Measurements from ENCODE around the gene FREM1.

Gene FREM1

DNA sequence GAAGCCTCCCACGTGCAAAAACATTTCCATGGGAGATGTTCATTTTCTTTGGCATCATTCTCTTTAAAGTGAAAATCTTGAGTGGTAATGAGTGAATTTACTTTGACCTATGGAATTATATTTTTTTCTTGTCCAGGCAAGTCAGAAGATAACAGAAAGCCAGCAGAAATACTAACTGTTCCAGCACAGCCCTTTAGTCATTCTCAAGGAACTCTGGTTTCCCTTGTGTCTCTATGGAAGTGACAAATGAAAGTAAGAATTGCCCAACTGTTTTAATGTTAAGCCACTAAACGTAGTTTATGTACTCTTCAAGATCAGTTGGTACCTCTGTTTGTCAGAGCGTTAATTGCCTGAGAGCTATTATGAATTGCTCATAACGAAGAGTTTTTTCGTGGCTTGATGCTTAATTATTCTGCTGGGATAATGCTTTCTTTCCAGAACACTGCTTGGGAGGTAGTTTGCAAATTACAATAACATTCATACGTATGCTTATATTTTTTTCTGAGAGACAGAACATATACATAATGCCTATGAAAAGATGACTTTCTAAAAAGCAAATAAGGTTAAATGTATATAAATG is 103.2 kb downstream of the FREM1 start:
- no peak for DNase-seq

DNA sequence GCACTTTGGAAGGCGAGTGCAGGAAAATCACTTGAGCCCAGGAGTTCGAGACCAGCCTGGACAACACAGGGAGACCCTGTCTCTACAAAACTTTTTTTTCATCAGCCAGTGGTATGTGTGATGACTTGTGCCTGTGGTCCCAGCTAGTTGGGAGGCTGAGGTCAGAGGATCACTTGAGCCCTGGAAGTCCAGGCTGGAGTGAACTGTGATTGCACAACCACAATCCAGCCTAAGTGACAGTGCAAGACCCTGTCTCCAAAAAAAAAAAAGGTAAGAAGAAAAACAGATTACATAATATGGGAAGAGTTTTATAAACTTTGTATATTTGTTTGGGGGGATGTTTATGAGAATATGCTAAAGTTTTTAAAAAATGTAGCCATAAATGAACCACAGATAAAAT is 111.2 kb downstream of the FREM1 start:
- DNase-seq: no peak

DNA sequence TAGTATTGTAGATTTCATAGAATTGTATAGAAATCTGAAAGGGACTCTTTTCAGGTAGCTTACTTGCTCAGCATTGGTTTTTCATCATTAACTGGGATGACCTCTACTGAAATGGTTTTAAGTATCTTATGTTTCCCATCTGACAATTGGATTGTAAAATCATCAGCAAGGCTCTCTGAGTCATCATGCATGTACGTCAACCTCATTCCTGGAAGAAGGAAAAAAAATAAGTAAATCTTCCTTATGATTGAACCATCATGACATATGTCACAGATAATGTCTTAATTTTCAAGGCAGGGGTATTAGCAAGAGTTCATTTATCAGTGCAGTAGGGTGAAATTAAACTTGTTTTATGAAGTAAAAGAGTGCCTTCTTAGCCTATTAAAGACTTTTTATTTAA is 112.8 kb downstream of the FREM1 start:
- no peak for DNase-seq

DNA sequence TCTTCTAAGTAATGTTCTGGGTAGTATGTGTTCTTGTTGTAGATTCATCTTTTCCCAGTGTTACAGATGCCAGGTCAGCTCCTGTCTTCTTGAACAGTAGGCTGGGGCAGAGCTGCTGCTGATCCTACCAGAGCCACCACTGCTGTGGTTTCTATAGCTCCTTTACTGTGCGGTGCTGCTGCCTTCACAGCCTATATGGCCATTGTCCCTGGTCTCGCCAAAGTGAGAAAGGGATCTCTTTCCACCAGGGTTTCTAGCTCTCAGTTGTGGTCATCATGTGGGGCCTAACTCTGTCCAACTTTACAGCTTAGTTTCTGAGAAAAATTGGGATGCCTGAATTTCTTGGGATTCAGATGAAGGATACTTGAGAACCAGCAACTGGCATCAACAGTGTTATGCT is 116.8 kb downstream of the FREM1 start:
- DNase-seq: no peak

DNA sequence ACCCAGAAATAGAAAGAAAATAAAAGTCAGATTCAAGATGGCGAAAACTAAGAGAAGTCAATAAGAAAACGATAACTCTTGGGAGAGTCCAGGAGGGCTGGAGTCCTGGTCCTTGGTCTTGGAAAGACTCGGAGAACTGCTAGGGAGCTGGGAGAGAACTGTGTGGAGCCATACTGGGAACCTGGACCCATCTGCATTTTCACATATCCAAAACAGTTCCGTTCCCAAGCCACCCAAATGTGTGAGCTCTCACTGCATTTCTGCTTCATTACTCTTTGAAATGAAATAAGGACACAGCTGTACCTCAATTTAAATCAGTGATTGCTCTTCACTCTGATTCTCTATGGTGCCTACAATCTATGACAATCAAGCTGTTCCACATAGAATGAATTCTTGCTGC is 119.6 kb downstream of the FREM1 start:
- DNase-seq: no peak

DNA sequence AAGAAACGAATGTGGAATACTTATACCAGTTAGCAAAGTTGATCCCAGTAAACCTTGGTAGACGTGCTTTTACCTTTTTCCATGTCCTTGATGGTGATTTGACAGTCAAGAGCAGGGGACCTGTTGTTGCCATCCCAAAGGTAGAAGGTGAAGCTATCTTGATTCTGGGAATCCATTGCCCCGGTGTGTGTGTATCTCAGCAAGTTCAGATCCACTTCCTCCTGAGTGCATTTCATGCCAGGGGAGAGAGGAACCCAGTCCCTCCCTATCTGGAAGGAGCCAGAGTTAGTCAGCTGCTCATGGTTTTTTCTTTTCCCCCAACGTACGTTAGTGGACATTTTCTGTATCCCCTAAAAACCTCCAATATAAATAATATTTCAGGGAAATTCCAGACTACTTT is 121.4 kb downstream of the FREM1 start:
- DNase-seq: no peak

DNA sequence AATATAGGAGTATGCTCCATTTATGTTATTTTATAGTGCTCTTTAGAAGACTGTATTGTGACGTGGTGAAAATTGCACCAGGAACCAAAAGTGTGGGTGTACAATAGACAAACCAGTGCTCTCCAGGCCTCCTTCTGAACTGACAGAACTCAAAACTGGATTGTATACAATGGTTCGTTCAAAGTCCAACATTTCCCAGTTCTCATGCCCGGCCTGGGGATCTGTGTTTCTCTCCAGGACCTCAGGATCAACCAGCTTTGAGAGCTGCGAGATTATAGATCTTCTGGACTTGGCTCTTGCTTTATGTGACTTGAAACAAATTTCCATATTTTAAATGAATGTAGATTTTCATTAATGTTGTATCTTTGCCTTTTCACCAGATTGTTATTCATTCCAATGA is 126.9 kb downstream of the FREM1 start:
- DNase-seq: no peak

DNA sequence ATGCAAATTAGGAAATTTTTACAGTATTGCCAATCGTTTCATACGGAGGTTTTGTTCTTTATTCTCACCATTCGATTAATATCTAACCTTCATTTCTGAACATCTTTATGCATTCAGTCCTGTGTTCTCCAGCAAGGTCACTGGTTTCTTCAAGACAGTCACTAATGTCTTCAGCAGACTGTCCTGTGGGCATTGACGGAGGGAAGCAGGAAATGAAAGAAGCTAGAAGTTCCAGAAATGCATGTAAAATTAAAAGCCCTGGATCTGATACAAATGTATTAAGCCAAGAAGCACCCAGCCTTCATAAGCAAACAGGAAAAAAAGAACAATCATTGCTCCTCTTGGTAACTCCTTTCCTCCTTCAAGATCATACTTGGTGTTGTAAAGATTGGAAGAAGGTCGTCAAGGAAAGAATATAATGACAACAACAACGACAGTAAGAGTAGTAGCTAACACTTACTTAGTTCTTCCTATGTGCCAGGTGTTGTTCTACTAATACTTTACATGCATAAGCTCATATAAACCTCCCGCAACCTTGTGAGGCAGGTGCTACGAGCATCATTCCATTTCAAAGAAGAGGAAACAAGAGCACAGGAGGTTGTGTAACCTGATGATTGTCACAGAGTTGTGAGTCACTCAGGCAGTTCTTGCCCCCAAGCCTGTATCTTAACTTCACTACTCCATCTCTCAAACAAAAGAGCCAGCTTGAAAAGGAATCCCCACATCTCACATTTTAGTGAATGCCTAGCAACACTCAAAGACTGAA is 127.8 kb downstream of the FREM1 start:
- DNase-seq: no peak

DNA sequence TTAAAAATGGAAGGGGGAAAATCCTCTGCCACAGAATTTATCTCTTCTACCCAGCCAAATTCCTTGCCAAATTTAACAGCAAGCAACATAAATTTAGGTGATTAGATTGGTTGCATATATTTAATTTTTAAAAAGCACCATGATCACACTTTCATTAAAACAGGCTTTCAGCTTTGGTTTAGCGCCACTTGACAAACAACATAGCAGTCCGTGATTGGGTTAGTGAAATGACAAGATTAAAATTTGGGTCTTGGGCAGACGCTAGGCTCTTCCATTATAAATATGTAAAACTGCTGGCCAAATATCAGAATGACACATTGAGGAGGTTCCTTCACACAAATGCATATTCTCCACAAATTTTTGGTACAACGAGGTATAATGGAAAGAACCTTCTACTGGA is 129.5 kb downstream of the FREM1 start:
- DNase-seq: no peak

DNA sequence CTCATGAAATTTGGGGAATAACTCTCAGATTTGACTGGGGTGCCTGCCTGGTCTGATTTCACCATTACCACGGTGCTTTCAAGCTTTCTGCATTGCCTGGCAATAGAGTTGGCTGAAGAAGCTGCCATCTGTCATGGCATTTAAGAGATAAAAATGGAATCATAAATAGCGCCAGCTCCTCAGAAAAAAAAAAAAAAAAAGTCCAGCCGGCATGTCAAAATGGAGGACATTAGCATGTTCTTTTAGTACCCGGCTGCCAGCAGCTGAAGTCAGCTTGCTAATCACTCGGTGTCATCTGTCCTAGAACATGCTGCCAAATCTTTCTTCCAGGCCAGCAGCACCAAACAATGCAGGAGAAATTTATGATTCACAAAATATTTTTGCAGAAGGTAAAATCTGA is 130.0 kb downstream of the FREM1 start:
- DNase-seq: no peak

DNA sequence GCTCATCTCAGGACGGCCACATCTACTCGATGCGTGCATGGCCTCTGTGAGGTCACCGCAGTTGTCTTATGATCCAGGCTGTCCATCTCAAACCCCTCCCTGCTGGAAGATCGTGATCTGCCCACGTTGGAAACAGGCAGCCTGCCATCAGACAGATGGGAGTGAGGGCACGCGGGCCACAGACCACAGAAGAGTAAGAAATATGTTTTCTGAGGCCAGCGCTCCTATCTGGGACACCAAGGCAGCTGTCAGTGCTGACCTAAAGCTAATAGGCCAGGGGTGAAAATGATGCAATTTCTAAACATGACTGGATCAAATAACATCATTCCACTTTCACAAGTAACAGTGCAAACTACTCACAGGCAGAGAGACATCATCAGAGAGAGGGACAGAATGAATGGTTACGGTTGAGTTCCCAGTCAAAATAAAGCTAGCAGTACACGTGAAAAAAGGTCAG is 130.6 kb downstream of the FREM1 start:
- DNase-seq: no peak

DNA sequence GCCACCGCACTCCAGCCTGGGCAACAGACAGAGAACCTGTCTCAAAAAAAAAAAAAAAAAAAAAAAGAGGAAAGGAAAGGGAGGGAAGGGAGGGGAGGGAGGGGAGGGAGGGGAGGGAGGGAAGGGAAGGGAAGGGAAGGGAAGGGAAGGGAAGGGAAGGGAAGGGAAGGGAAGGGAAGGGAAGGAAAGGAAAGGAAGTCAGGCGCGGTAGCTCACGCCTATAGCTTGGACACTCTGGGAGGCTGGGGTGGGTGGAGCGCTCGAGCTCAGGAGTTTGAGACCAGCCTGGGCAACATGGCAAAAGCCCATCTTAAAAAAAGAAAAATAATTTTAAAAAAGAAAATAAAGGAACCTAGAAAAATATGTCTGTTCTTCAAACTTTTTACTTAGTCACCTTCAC is 131.7 kb downstream of the FREM1 start:
- DNase-seq: no peak

DNA sequence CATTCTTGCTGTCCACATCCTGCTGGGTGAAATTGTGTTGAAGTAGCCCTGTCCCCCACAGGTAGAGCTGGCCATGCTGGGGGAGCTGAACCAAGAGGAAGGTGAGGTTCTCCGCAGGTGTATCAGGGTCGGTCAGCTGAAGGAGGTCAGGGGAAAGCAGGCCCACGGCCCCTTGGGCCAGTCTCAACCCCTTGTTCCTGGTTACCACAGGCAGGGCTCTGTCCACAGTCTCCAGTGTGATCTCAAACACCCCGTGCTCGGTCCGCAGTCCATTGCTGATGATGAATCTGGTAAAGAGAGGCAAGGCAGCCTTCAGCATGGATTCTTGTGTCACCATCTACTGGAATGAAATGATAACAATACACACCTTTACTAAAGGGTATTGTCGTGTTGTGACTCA is 134.3 kb downstream of the FREM1 start:
- DNase-seq: no peak

DNA sequence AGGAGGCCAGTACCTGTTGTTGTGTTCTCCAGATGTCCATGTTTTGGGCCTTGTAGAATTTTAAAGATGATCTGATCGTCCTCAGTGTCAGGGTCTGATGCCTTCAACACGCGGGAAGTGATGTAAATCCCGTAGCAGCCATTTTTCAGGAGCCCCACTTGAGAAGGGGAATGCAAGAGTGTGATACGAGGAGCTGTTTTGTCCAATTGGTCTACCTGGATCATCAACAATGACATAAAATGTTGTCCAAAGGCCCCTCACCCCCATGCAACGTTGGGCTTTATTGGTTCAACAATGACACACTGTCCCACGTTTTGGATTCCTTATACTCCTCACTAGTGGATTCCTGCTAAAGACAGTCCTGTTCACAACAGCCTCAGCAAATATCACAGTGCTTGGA is 139.6 kb downstream of the FREM1 start:
- DNase-seq: no peak

DNA sequence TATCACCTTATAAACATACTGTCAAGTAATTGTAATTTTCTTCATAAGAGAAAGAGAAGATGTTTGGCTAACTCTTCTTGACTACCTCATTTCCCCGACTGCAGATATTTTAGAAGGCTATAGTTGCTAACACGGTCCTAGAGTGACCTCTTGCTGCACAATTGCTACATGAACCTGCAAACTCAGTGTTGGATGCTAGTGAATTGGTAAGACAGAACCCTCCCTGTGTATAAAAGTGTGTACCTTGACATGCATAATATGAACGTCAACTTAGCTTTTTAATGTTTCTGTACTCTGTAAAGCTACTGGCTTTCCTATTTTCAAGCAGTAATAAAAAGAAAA is 141.0 kb downstream of the FREM1 start:
- DNase-seq: no peak

DNA sequence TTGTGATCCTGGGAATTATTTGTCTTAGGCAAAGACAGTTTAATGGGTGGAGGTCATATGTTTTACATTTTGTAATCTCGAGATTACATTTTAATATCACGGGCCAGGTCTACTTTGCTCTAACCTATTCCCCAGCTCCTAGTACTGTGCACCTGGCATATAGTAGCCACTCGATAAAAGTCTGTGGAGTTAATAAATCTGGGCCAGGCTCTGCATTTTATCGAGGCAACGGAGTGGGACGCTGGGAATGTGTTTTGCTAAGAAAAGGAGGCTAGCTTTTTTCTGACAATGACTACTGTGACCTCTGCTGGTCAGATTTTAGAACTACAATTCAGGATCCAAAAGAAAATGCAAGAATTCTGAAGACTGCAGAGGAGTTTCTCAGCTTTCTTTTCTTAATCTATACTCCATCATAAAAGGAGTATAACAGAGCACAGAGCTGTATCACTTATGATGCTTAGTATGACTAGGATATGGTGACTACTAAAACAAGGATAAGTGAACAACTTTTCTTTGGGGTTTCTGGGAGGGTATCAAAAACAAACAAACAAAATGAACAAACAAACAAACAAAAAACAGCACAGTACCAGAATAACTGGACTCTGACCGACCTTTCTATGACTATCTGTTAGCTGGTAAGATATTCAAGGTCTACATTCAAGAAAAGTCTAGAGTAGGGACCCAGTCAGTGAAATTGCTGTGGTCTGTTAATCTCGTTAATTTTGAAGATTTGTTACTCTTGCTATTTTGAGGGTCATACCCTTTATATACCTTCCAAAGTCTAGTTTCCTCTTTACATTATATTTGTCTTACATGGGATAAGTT is 141.6 kb downstream of the FREM1 start:
- DNase-seq: no peak

DNA sequence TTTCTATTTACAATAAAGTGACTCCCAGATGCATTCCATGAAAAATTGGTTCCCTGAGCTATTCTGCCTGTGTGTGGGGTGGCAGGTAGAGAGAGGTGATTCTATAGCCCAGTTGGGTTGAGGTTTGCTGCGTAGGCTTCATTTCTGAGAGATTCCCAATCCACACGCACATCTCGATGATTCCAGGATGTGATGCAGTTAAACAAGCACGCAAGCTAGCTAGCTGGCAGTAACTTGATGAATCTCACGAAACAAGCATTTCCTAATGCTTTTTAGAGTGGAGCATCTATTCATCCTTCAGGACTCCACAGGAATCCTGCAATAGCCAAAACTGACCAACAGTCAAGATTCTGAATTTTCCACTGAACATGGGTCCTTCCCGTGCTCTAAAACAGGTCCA is 143.9 kb downstream of the FREM1 start:
- no peak for DNase-seq

DNA sequence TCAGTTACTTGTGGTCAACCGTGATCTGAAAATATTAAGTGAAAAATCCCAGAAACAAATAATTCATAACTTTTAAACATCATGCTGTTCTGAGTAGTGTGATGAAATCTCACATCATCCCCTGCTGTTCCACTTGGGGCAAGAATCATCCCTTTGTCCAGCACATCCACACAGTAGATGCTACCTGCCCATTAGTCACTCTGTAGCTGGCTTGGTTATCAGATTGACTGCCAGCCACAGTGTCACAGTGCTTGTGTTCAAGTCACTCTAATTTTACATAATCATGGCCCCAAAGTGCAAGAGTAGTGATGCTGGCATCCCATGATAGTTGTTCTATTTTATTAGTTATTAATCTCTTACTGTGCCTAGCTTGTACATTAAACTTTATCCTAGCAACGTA is 148.6 kb downstream of the FREM1 start:
- no peak for DNase-seq

DNA sequence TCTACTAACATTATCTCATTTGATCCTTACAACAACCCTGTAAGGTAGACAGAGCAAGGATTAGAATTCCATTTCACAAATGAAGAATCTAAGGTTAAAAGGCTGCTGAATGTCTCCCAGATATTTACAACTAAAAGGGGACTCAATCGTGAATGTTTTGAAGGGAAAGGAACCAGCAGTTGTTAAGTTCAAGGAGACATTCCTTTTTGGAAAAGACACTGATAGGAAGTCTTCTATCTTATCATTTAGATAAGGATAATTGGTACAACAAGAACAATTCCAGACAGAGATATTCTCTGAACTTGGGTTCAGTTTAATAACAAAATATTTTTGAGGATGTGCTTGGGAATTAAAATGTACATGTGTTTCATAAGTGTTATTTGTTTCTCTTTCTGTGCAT is 150.2 kb downstream of the FREM1 start:
- no peak for DNase-seq

DNA sequence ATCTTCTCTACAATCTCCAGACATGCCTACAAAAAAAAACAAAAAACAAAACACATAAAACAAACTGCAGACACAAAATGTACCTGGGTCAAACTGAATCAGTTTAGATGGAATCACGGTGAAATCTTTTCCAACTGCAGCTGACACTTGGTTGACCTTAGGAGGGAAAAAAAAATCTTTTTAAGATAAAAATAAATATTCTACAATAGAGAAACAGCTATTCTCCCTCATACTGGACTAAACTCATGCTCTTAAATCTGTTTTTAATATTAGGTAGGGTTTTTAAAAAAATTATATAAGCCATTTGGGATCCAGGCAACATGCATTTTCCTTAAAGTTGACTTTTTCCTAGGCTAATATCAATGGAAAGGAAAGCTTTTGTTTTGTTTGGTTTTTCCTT is 153.9 kb downstream of the FREM1 start:
- DNase-seq: no peak

DNA sequence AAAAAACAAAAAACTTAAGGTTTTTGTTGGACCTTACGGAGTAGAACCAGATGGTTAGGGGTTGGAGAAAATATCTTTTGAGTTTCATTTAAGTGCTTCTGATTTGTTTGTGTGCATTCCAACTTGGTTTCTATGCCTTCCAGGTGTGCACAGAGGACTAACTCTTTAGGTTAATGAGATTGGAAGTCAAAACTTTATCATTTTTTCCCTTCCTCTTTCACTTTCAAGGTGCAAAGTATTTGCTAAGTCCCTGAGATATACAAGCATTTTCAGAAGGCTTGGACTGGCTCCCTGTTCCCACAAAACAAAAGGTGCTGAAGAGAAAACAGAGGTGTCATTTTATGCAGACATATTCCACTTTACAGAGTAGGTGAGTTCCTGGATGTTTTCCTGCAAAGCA is 157.4 kb downstream of the FREM1 start:
- DNase-seq: no peak

DNA sequence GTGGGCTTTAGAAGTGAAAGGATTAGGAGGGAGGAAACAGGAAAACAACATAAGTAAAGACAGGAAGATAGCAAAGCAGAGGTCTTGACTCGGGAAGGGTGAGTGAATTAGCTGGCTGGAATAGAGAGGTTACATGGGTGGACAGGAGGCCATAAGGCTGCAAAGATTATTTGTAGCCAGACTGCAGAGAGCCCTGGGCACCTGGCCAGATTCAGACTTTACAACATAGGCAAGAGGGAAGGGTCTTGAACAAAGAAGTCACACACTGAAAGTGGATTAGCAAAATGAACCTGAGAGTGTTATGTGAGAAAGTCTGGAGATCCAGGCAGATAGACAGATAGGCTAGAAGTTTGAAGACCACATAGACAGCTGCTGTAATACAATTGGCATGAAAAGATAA is 158.0 kb downstream of the FREM1 start:
- DNase-seq: no peak

DNA sequence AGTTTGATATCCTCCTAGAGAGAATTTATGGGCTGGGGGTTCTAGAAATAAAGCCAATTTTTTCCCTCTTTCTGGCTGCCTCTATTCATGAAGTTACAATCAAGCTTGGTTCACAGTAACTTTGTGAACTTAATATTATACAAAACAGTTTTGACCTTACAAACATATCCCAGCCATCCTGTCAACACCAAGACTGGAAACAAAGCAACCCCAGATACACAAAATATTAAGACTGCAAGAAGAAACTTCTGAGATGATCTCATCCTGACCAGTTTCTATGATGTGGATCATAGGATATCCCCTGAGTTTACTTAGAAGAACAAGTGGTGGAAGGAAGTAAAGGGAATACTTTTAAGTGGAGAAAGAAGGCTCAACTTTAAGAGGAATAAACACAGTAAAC is 159.4 kb downstream of the FREM1 start:
- no peak for DNase-seq

DNA sequence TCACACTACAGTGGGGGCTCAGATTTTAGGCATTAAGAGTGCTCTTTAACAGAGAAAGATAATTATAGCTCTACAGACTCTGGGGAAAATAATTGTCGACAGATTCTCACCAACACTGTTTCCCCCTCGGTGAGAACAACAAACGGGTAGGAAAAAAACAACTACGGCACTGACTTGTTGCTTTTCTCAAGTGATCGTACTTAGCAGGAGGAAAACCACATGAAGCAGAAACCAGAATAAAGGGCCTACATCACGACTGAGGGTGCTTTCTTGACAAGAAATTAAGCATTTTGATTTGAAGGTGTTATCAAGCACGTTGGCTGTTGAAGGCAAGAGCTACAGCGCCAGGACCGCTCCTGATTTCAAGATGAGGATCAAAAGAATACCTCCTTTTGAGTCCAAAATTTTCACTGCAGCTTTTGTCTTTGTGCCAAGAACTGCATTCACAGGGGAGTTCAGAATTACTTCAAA is 160.5 kb downstream of the FREM1 start:
- DNase-seq: no peak
